MCF 10A (cell line): ENCODE measurements around the gene ALDH3A1. TPM values are rescaled to one million over a fixed set of nuclear protein-coding genes. Genes with fewer than 3 reads are reported as not detected.

ENCODE experiments used
- Bru-seq: library from RNA; stranded (reverse); fragments of 400-500 nt; gene quantifications from one replicate; lab custom pipeline; 2021; lab: Mats Ljungman, UMichigan
- BruChase-seq, 2 experiments: library from RNA; stranded (reverse); fragments of 400-500 nt; gene quantifications; one replicate each; lab custom pipeline; 2021; lab: Mats Ljungman, UMichigan
- BruUV-seq: library from RNA; stranded (reverse); fragments of 400-500 nt; replicated peaks from 2 replicates; lab custom pipeline; 2021; lab: Mats Ljungman, UMichigan
- CTCF ChIA-PET: fragments of 300-600 bp; sonication (Branson Sonifier 250); formaldehyde crosslinking; extraction: SDS; loops from one replicate; lab custom pipeline; 2021; ENCODE audit warnings: antibody characterized with exemption, inconsistent platforms; lab: Yijun Ruan, JAX
- POLR2A ChIA-PET: fragments of 300-600, 350-650 bp; sonication (Branson Sonifier 250); formaldehyde crosslinking; extraction: SDS; loops from one replicate; lab custom pipeline; 2020; ENCODE audit warnings: antibody characterized with exemption, inconsistent platforms; lab: Yijun Ruan, JAX
- DNase-seq: peaks from one replicate; pipeline ENCODE4 v3.0.0-alpha.2; 2018; ENCODE audit not compliant: unreplicated experiment
- H3K27ac Mint-ChIP-seq: one replicate; pipeline ENCODE4 v1.8.0; 2022; ENCODE audit warnings: mild to moderate bottlenecking, low read depth, mixed read lengths; ENCODE audit not compliant: unreplicated experiment
- H3K27me3 Mint-ChIP-seq: one replicate; pipeline ENCODE4 v1.8.0; 2022; ENCODE audit warnings: mixed read lengths; ENCODE audit not compliant: insufficient read depth, unreplicated experiment
- H3K36me3 Mint-ChIP-seq: one replicate; pipeline ENCODE4 v1.8.0; 2022; ENCODE audit warnings: mild to moderate bottlenecking, moderate library complexity, mixed read lengths; ENCODE audit not compliant: insufficient read depth, unreplicated experiment
- H3K4me1 Mint-ChIP-seq: one replicate; pipeline ENCODE4 v1.8.0; 2022; ENCODE audit warnings: mixed read lengths; ENCODE audit not compliant: insufficient read depth, unreplicated experiment
- H3K4me3 Mint-ChIP-seq: one replicate; pipeline ENCODE4 v1.8.0; 2022; ENCODE audit warnings: mild to moderate bottlenecking, moderate library complexity, mixed read lengths; ENCODE audit not compliant: unreplicated experiment
- H3K9me3 Mint-ChIP-seq: one replicate; pipeline ENCODE4 v1.8.0; 2022; ENCODE audit warnings: mixed read lengths; ENCODE audit not compliant: unreplicated experiment
- CTCF ChIP-seq: fragments of 200-600 bp; IDR thresholded peaks from one replicate; pipeline ENCODE4 v1.8.0; 2022; ENCODE audit warnings: antibody characterized with exemption, mild to moderate bottlenecking; ENCODE audit not compliant: unreplicated experiment
- intact Hi-C: fragments of 100-400 bp; cut with micrococcal nuclease; formaldehyde crosslinking; loops from 2 replicates; pipeline ENCODE4 v1.14.1; 2022
- long read RNA-seq: library from polyadenylated mRNA; stranded (forward); transcript quantifications from one replicate; pipeline ENCODE4 v2.0.0, GENCODE V29; 2022
- total RNA-seq: library from RNA; stranded (reverse); gene quantifications from 2 replicates; pipeline ENCODE4 v1.2.3, GENCODE V29; 2022

Gene ALDH3A1
- total RNA-seq (4.9 and 13.4 TPM in 2 replicates), Bru-seq, nascent RNA (percentile 26 among the genes with signal in this experiment), BruChase-seq, experiment 1, labeled RNA remaining after a 6-hour chase (percentile 35 among the genes with signal in this experiment), BruChase-seq, experiment 2, labeled RNA remaining after a 2-hour chase (percentile 31 among the genes with signal in this experiment)
- long read RNA-seq, transcript ALDH3A1-201 (11 exons, 1,779 nt) = major isoform, 22 of 31 reads
- long read RNA-seq, partial matches to known transcripts = 2 of 31 reads
- long read RNA-seq, other reads (novel, unspliced or antisense) = 3 of 31 reads

- CTCF ChIA-PET = interaction anchor here (0.6 to 1.7 kb wide), 4 partner anchors 20 to 41 kb away, joined by 3 to 4 read pairs (median 3); no protein-coding TSS in a partner anchor
- H3K36me3 Mint-ChIP-seq = peaks cover 7% of the 10 kb centered on the region
- peak; percentile 92 for DNase-seq
- no peaks in the 10 kb centered on the region for H3K9me3 Mint-ChIP-seq
- TF ChIP-seq CTCF = no peak
- peak within 1 kb of the TSS; percentile 82 for H3K27ac Mint-ChIP-seq
- no peaks in the 10 kb centered on the region for H3K27me3 Mint-ChIP-seq
- POLR2A ChIA-PET = interaction anchor here (0.6 to 13.0 kb wide), 10 partner anchors 16 to 214 kb away, joined by 3 to 311 read pairs (median 5); partner anchors contain the start of genes ALDH3A2 and SLC47A2
- intact Hi-C loops = no loop called here
- H3K4me3 Mint-ChIP-seq = peak within 1 kb of the TSS; percentile 61
- TSS peak; percentile 50 for BruUV-seq
- H3K4me1 Mint-ChIP-seq = peaks cover 70% of the 10 kb centered on the region
Measured at GRCh38 chr17:19747829-19748806, at the start of gene ALDH3A1. Gene ALDH3A1, minus strand, starts transcription at chr17:19748298. Its CDS starts 3,169 bp downstream, at chr17:19745129.

DNA sequence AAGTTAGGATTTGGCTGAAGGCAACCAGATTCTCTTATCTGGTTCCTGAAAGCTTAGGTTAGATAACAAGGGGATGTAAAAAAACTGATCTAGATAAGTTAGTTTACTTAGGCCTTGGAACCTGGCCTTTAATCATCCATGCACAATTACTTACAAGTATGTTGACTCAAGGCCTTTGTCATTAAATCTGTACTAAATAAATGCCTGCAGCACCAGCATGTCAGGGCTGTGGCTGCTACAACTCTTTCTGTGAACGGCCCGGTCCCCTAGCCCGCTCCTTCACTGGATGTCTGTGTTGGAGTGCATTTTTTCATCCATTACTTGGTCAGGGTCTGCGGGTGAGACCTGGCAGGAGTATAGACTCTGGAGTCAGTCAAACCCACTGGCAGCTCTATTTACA, 48.4 kb upstream of the ALDH3A1 start:
- Mint-ChIP-seq H3K4me3 (no peak overlapping the region), H3K27ac (no peak overlapping the region), H3K36me3 (peaks cover 40% of the 10 kb centered on the region), H3K27me3 (no peaks in the 10 kb centered on the region), H3K9me3 (no peaks in the 10 kb centered on the region), H3K4me1 (no peaks in the 10 kb centered on the region)
- TF ChIP-seq CTCF = no peak
- BruUV-seq = no TSS peak
- POLR2A ChIA-PET = interaction anchor here (1.2 kb wide), 1 partner anchor 9 kb away, joined by 4 read pairs; no protein-coding TSS in a partner anchor
- DNase-seq = no peak
- intact Hi-C loops = no loop called here
- CTCF ChIA-PET = interaction anchor here (1.7 kb wide), 1 partner anchor 30 kb away, joined by 5 read pairs; no protein-coding TSS in a partner anchor

GRCh38 chr17:19791918-19792550, 43.9 kb upstream of the ALDH3A1 start:
- no TSS peak for BruUV-seq
- ChIA-PET POLR2A (interaction anchor here (0.7 kb wide), 1 partner anchor 85 kb away, joined by 3 read pairs; no protein-coding TSS in a partner anchor), CTCF (interaction anchor here (0.9 to 1.3 kb wide), 3 partner anchors 15 to 25 kb away, joined by 3 to 4 read pairs (median 3); no protein-coding TSS in a partner anchor)
- Mint-ChIP-seq H3K4me1 (peaks cover 6% of the 10 kb centered on the region), H3K36me3 (peaks cover 57% of the 10 kb centered on the region), H3K9me3 (no peaks in the 10 kb centered on the region), H3K27ac (no peak overlapping the region), H3K4me3 (no peak overlapping the region), H3K27me3 (no peaks in the 10 kb centered on the region)
- no peak for TF ChIP-seq CTCF
- DNase-seq = no peak
- intact Hi-C loops = no loop called here
